ENCODE measurements around the gene KREMEN2. TPM values are rescaled to one million over a fixed set of nuclear protein-coding genes. Genes with fewer than 3 reads are reported as not detected.
"Not testable (repeated sequence)": the region's sequence is repeated elsewhere in the genome, so short reads cannot be mapped to it uniquely, and the experiment has no call there.

The KREMEN2 gene
- total RNA-seq, 1 donor from 2014 or later = not detected

- no peak overlapping the region for H3K27ac ChIP-seq (replicated peaks)
- H3K36me3 ChIP-seq = peaks cover 84% of the 10 kb centered on the region
These were observed 22.0 kb upstream of the KREMEN2 start for GRCh38 chr16:2942045-2942444.

GRCh38 chr16:2943716-2944115 is 20.4 kb upstream of the KREMEN2 start:
- DNase-seq; H3K27me3 ChIP-seq (ENCODE audit: low read depth); H3K27ac ChIP-seq (replicated peaks); H3K4me1 ChIP-seq; H3K4me3 ChIP-seq; intact Hi-C loops (cut with micrococcal nuclease); H3K9me3 ChIP-seq (replicated peaks): not testable (repeated sequence)
- peaks cover 77% of the 10 kb centered on the region for H3K36me3 ChIP-seq

More at GRCh38 chr16:2942045-2942444, 22.0 kb upstream of the KREMEN2 start:
- H3K9me3 ChIP-seq (replicated peaks) = no peaks in the 10 kb centered on the region
- intact Hi-C loops (cut with micrococcal nuclease) = no loop called here
- TF ChIP-seq CTCF (IDR thresholded peaks at IDR 0.05; ENCODE audit: borderline replicate concordance) = no peak
- no peaks in the 10 kb centered on the region for H3K27me3 ChIP-seq (ENCODE audit: low read depth)
- H3K4me1 ChIP-seq = no peaks in the 10 kb centered on the region
- H3K4me3 ChIP-seq = no peak overlapping the region
- DNase-seq = no peak

- H3K9me3 ChIP-seq (replicated peaks) = no peaks in the 10 kb centered on the region
- intact Hi-C loops (cut with micrococcal nuclease) = no loop called here
- H3K4me3 ChIP-seq = no peak overlapping the region
- H3K36me3 ChIP-seq = peaks cover 63% of the 10 kb centered on the region
- H3K4me1 ChIP-seq = no peaks in the 10 kb centered on the region
- DNase-seq = no peak
- no peaks in the 10 kb centered on the region for H3K27me3 ChIP-seq (ENCODE audit: low read depth)
- no peak for TF ChIP-seq CTCF (IDR thresholded peaks at IDR 0.05; ENCODE audit: borderline replicate concordance)
- no peak overlapping the region for H3K27ac ChIP-seq (replicated peaks)
These were observed 17.4 kb upstream of the KREMEN2 start for GRCh38 chr16:2946649-2947048.

GRCh38 chr16:2948807-2949704 is 15.0 kb upstream of the KREMEN2 start:
- TF ChIP-seq CTCF (IDR thresholded peaks at IDR 0.05; ENCODE audit: borderline replicate concordance) = no peak
- peaks cover 1% of the 10 kb centered on the region for H3K27me3 ChIP-seq (ENCODE audit: low read depth)
- no peaks in the 10 kb centered on the region for H3K4me1 ChIP-seq
- no peak overlapping the region for H3K4me3 ChIP-seq
- H3K9me3 ChIP-seq (replicated peaks) = no peaks in the 10 kb centered on the region
- DNase-seq = no peak
- no peak overlapping the region for H3K27ac ChIP-seq (replicated peaks)
- intact Hi-C loops (cut with micrococcal nuclease) = no loop called here
- peaks cover 39% of the 10 kb centered on the region for H3K36me3 ChIP-seq

GRCh38 chr16:2949705-2950352 is 14.2 kb upstream of the KREMEN2 start:
- no peak for TF ChIP-seq CTCF (IDR thresholded peaks at IDR 0.05; ENCODE audit: borderline replicate concordance)
- peaks cover 33% of the 10 kb centered on the region for H3K36me3 ChIP-seq
- intact Hi-C loops (cut with micrococcal nuclease) = no loop called here
- no peaks in the 10 kb centered on the region for H3K4me1 ChIP-seq
- H3K27ac ChIP-seq (replicated peaks) = no peak overlapping the region
- DNase-seq = no peak
- no peak overlapping the region for H3K4me3 ChIP-seq
- no peaks in the 10 kb centered on the region for H3K9me3 ChIP-seq (replicated peaks)
- peaks cover 9% of the 10 kb centered on the region for H3K27me3 ChIP-seq (ENCODE audit: low read depth)

GRCh38 chr16:2950353-2950724 is 13.7 kb upstream of the KREMEN2 start:
- Histone ChIP-seq H3K4me1 (no peaks in the 10 kb centered on the region), H3K4me3 (no peak overlapping the region), H3K27me3 (ENCODE audit: low read depth) (peaks cover 14% of the 10 kb centered on the region), H3K36me3 (peaks cover 33% of the 10 kb centered on the region), H3K27ac (replicated peaks) (no peak overlapping the region), H3K9me3 (replicated peaks) (no peaks in the 10 kb centered on the region)
- TF ChIP-seq CTCF (IDR thresholded peaks at IDR 0.05; ENCODE audit: borderline replicate concordance) = no peak
- DNase-seq = no peak
- intact Hi-C loops (cut with micrococcal nuclease) = no loop called here

Measured in left ventricle myocardium inferior (tissue), 1 donor.